Effector CD4-positive, alpha-beta T cell (primary cell): ENCODE data around the gene ITGB5.
"Not testable (repeated sequence)": the region's sequence is repeated elsewhere in the genome, so short reads cannot be mapped to it uniquely, and the experiment has no call there.

ENCODE experiments used
- DNase-seq: peaks from one replicate; pipeline ENCODE4 v3.0.0-alpha.2; 2020

ITGB5 gene

GRCh38 chr3:124833710-124834332 lies 53.3 kb downstream of the ITGB5 start:
- no peak for DNase-seq

- no peak for DNase-seq
Measured at GRCh38 chr3:124832782-124833709, 54.1 kb downstream of the ITGB5 start.

- DNase-seq = no peak
Measured at GRCh38 chr3:124831628-124832199, 55.5 kb downstream of the ITGB5 start.

GRCh38 chr3:124829819-124830554 lies 57.2 kb downstream of the ITGB5 start:
- no peak for DNase-seq

GRCh38 chr3:124829178-124829818 lies 57.9 kb downstream of the ITGB5 start:
- no peak for DNase-seq

GRCh38 chr3:124827476-124828206 lies 59.5 kb downstream of the ITGB5 start:
- not testable (repeated sequence) for DNase-seq

- no peak for DNase-seq
Measured at GRCh38 chr3:124826703-124827102, 60.5 kb downstream of the ITGB5 start.

GRCh38 chr3:124824286-124824915 lies 62.8 kb downstream of the ITGB5 start:
- no peak for DNase-seq

- no peak for DNase-seq
Measured at GRCh38 chr3:124823648-124824047, 63.5 kb downstream of the ITGB5 start.

- no peak for DNase-seq
Measured at GRCh38 chr3:124823206-124823605, 64.0 kb downstream of the ITGB5 start.

GRCh38 chr3:124821356-124821755 lies 65.8 kb downstream of the ITGB5 start:
- no peak for DNase-seq

- DNase-seq = no peak
Measured at GRCh38 chr3:124818398-124819091, 68.6 kb downstream of the ITGB5 start.

GRCh38 chr3:124817079-124817478 lies 70.1 kb downstream of the ITGB5 start:
- DNase-seq = no peak

- no peak for DNase-seq
Measured at GRCh38 chr3:124816206-124816605, 71.0 kb downstream of the ITGB5 start.

- no peak for DNase-seq
Measured at GRCh38 chr3:124815781-124816180, 71.4 kb downstream of the ITGB5 start.

GRCh38 chr3:124814620-124815421 lies 72.3 kb downstream of the ITGB5 start:
- no peak for DNase-seq

GRCh38 chr3:124813541-124813940 lies 73.6 kb downstream of the ITGB5 start:
- DNase-seq = no peak

- no peak for DNase-seq
Measured at GRCh38 chr3:124812291-124813265, 74.6 kb downstream of the ITGB5 start.

- no peak for DNase-seq
Measured at GRCh38 chr3:124811436-124811835, 75.7 kb downstream of the ITGB5 start.
